ENCODE data around the gene TUBA3D.
"Not testable (repeated sequence)": the region's sequence is repeated elsewhere in the genome, so short reads cannot be mapped to it uniquely, and the experiment has no call there.

Gene TUBA3D

GRCh38 chr2:131515235-131515634 lies 39.3 kb downstream of the TUBA3D start:
- H3K4me3 ChIP-seq (ENCODE audit: insufficient read depth, low read depth, low read length); H3K4me1 ChIP-seq (ENCODE audit: control insufficient read depth, insufficient read depth, low read length); H3K27ac ChIP-seq (ENCODE audit: insufficient read depth, low read depth, low read length, poor library complexity, severe bottlenecking); H3K9me3 ChIP-seq (ENCODE audit: control insufficient read depth, low read length); H3K27me3 ChIP-seq (ENCODE audit: control insufficient read depth, insufficient read depth, low read length, poor library complexity, severe bottlenecking); H3K36me3 ChIP-seq (ENCODE audit: control insufficient read depth, insufficient read depth, low read length): not testable (repeated sequence)
- 96% methylated on average over 10 of the region's 14 CpGs for WGBS, 2 experiments

- peaks cover 5% of the 10 kb centered on the region for H3K36me3 ChIP-seq (ENCODE audit: control insufficient read depth, insufficient read depth, low read length)
- H3K9me3 ChIP-seq (ENCODE audit: control insufficient read depth, low read length), result no peaks in the 10 kb centered on the region
- H3K4me3 ChIP-seq (ENCODE audit: insufficient read depth, low read depth, low read length), result no peak overlapping the region
- H3K27me3 ChIP-seq (ENCODE audit: control insufficient read depth, insufficient read depth, low read length, poor library complexity, severe bottlenecking), result no peaks in the 10 kb centered on the region
- WGBS, 2 experiments, result 93 to 94% methylated on average over 9 to 10 of the region's 10 CpGs
- H3K27ac ChIP-seq (ENCODE audit: insufficient read depth, low read depth, low read length, poor library complexity, severe bottlenecking), result no peak overlapping the region
- H3K4me1 ChIP-seq (ENCODE audit: control insufficient read depth, insufficient read depth, low read length), result no peaks in the 10 kb centered on the region
These were observed 40.1 kb downstream of the TUBA3D start for GRCh38 chr2:131516011-131516410.

DNA sequence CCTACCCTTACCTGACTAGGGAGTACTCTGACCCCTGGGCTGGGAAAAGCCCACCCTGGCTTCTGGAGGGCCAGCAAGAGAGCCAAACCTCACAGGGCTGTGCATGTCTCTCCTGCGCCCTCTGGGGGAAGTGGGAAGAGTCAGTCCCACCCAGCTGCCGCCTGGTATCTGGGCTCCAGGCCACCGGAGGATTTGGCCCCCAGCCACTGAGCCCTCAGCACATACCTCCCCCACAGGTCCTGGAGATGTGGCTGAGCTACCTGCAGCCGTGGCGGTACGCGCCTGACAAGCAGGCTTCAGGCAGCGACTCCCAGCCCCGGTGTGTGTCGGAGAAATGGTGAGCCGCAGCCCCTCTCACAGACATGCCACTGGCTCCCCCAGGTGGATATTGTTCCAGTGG lies 40.7 kb downstream of the TUBA3D start:
- H3K4me3 ChIP-seq (ENCODE audit: insufficient read depth, low read depth, low read length); H3K9me3 ChIP-seq (ENCODE audit: control insufficient read depth, low read length); H3K36me3 ChIP-seq (ENCODE audit: control insufficient read depth, insufficient read depth, low read length); H3K27ac ChIP-seq (ENCODE audit: insufficient read depth, low read depth, low read length, poor library complexity, severe bottlenecking); H3K27me3 ChIP-seq (ENCODE audit: control insufficient read depth, insufficient read depth, low read length, poor library complexity, severe bottlenecking); H3K4me1 ChIP-seq (ENCODE audit: control insufficient read depth, insufficient read depth, low read length): not testable (repeated sequence)
- 90 to 91% methylated on average over 11 of the region's 11 CpGs for WGBS, 2 experiments

- Histone ChIP-seq H3K9me3 (ENCODE audit: control insufficient read depth, low read length) (no peaks in the 10 kb centered on the region), H3K27ac (ENCODE audit: insufficient read depth, low read depth, low read length, poor library complexity, severe bottlenecking) (no peak overlapping the region), H3K4me3 (ENCODE audit: insufficient read depth, low read depth, low read length) (no peak overlapping the region), H3K4me1 (ENCODE audit: control insufficient read depth, insufficient read depth, low read length) (no peaks in the 10 kb centered on the region), H3K36me3 (ENCODE audit: control insufficient read depth, insufficient read depth, low read length) (peaks cover 5% of the 10 kb centered on the region), H3K27me3 (ENCODE audit: control insufficient read depth, insufficient read depth, low read length, poor library complexity, severe bottlenecking) (no peaks in the 10 kb centered on the region)
- WGBS, 2 experiments, result 95% methylated on average over 17 of the region's 17 CpGs
These were observed 41.4 kb downstream of the TUBA3D start for GRCh38 chr2:131517106-131517831.

GRCh38 chr2:131517856-131518255 lies 41.9 kb downstream of the TUBA3D start:
- WGBS, 2 experiments, result 93% methylated on average over 15 to 16 of the region's 16 CpGs
- H3K27ac ChIP-seq (ENCODE audit: insufficient read depth, low read depth, low read length, poor library complexity, severe bottlenecking); H3K27me3 ChIP-seq (ENCODE audit: control insufficient read depth, insufficient read depth, low read length, poor library complexity, severe bottlenecking); H3K9me3 ChIP-seq (ENCODE audit: control insufficient read depth, low read length); H3K36me3 ChIP-seq (ENCODE audit: control insufficient read depth, insufficient read depth, low read length); H3K4me1 ChIP-seq (ENCODE audit: control insufficient read depth, insufficient read depth, low read length); H3K4me3 ChIP-seq (ENCODE audit: insufficient read depth, low read depth, low read length): not testable (repeated sequence)

DNA sequence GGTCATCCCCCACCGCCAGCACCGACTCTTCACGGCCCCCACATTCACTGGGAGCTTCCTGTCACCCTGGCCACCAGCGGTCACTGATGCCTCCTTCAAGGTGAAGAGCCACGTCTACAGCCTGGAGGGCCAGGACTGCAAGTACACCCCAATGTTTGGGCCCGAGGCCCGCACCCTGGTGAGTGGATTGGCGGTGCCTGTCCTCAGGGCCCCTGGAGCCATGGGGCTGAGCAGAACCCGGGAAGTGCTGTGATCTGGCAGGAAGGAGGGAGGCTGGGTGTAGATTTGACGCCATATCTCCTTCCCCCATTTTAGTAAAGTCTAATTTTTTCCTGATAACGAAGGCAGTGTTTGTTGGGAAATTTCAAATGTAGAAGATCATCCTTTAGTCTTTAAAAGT lies 42.6 kb downstream of the TUBA3D start:
- not testable (repeated sequence) for H3K4me3 ChIP-seq (ENCODE audit: insufficient read depth, low read depth, low read length); H3K9me3 ChIP-seq (ENCODE audit: control insufficient read depth, low read length); H3K4me1 ChIP-seq (ENCODE audit: control insufficient read depth, insufficient read depth, low read length); H3K36me3 ChIP-seq (ENCODE audit: control insufficient read depth, insufficient read depth, low read length); H3K27ac ChIP-seq (ENCODE audit: insufficient read depth, low read depth, low read length, poor library complexity, severe bottlenecking); H3K27me3 ChIP-seq (ENCODE audit: control insufficient read depth, insufficient read depth, low read length, poor library complexity, severe bottlenecking)
- 92 to 95% methylated on average over 6 to 7 of the region's 11 CpGs for WGBS, 2 experiments

GRCh38 chr2:131519466-131519865 lies 43.5 kb downstream of the TUBA3D start:
- no peaks in the 10 kb centered on the region for H3K27me3 ChIP-seq (ENCODE audit: control insufficient read depth, insufficient read depth, low read length, poor library complexity, severe bottlenecking)
- H3K4me3 ChIP-seq (ENCODE audit: insufficient read depth, low read depth, low read length), result no peak overlapping the region
- no peaks in the 10 kb centered on the region for H3K4me1 ChIP-seq (ENCODE audit: control insufficient read depth, insufficient read depth, low read length)
- H3K27ac ChIP-seq (ENCODE audit: insufficient read depth, low read depth, low read length, poor library complexity, severe bottlenecking), result no peak overlapping the region
- H3K36me3 ChIP-seq (ENCODE audit: control insufficient read depth, insufficient read depth, low read length), result peaks cover 5% of the 10 kb centered on the region
- WGBS, 2 experiments, result 95 to 97% methylated on average over 15 of the region's 15 CpGs
- H3K9me3 ChIP-seq (ENCODE audit: control insufficient read depth, low read length), result no peaks in the 10 kb centered on the region

- not testable (repeated sequence) for H3K9me3 ChIP-seq (ENCODE audit: control insufficient read depth, low read length); H3K36me3 ChIP-seq (ENCODE audit: control insufficient read depth, insufficient read depth, low read length); H3K4me3 ChIP-seq (ENCODE audit: insufficient read depth, low read depth, low read length); H3K4me1 ChIP-seq (ENCODE audit: control insufficient read depth, insufficient read depth, low read length); H3K27ac ChIP-seq (ENCODE audit: insufficient read depth, low read depth, low read length, poor library complexity, severe bottlenecking); H3K27me3 ChIP-seq (ENCODE audit: control insufficient read depth, insufficient read depth, low read length, poor library complexity, severe bottlenecking)
- 92 to 96% methylated on average over 24 of the region's 24 CpGs for WGBS, 2 experiments
These were observed 44.1 kb downstream of the TUBA3D start for GRCh38 chr2:131519871-131520470.

DNA sequence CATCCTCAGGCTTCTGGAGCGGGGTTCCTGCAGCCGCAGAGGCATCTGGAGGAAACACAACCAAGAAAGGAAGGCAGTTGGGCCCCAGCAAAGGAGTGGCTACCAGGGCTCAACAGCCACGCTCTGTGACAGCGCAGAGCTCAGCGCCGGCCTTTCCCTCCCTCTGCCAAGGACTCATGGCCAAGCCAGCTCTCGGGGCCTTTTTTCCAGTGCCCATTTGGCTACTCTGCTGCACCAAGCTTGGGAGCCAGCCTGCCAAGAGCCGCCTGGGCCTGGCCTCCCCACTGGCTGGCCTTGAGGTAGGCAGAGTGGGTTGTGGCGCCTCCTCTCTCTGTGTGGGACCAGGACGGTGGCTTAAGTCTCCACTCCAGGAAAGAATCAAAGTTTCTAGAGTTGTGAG lies 44.6 kb downstream of the TUBA3D start:
- H3K4me1 ChIP-seq (ENCODE audit: control insufficient read depth, insufficient read depth, low read length), result no peaks in the 10 kb centered on the region
- H3K27ac ChIP-seq (ENCODE audit: insufficient read depth, low read depth, low read length, poor library complexity, severe bottlenecking), result no peak overlapping the region
- no peak overlapping the region for H3K4me3 ChIP-seq (ENCODE audit: insufficient read depth, low read depth, low read length)
- 85 to 89% methylated on average over 10 of the region's 10 CpGs for WGBS, 2 experiments
- H3K9me3 ChIP-seq (ENCODE audit: control insufficient read depth, low read length), result no peaks in the 10 kb centered on the region
- peaks cover 5% of the 10 kb centered on the region for H3K36me3 ChIP-seq (ENCODE audit: control insufficient read depth, insufficient read depth, low read length)
- H3K27me3 ChIP-seq (ENCODE audit: control insufficient read depth, insufficient read depth, low read length, poor library complexity, severe bottlenecking), result no peaks in the 10 kb centered on the region

GRCh38 chr2:131521524-131521923 lies 45.6 kb downstream of the TUBA3D start:
- WGBS, 2 experiments, result 92 to 93% methylated on average over 6 of the region's 6 CpGs
- not testable (repeated sequence) for H3K4me1 ChIP-seq (ENCODE audit: control insufficient read depth, insufficient read depth, low read length); H3K27ac ChIP-seq (ENCODE audit: insufficient read depth, low read depth, low read length, poor library complexity, severe bottlenecking); H3K27me3 ChIP-seq (ENCODE audit: control insufficient read depth, insufficient read depth, low read length, poor library complexity, severe bottlenecking); H3K4me3 ChIP-seq (ENCODE audit: insufficient read depth, low read depth, low read length); H3K36me3 ChIP-seq (ENCODE audit: control insufficient read depth, insufficient read depth, low read length); H3K9me3 ChIP-seq (ENCODE audit: control insufficient read depth, low read length)

Data from ectodermal cell (in vitro differentiated cells).